ENCODE measurements around the gene MOCS2. TPM values are rescaled to one million over a fixed set of nuclear protein-coding genes. Genes with fewer than 3 reads are reported as not detected.

Gene MOCS2
- total and polyA plus RNA-seq, 8 donors: 11.4 to 37.6 (median 18.3) TPM

GRCh38 chr5:53083927-53084326, 25.6 kb downstream of the MOCS2 start:
- TF ChIP-seq CTCF (IDR thresholded peaks at IDR 0.05): no peak
- no peak overlapping the region for H3K4me3 ChIP-seq
- no peaks in the 10 kb centered on the region for H3K27me3 ChIP-seq
- intact Hi-C loops (cut with DNase I): loop anchor here in 1 of 3 donors (10.0 kb wide), 1 partner anchor 129 kb away; no protein-coding TSS in a partner anchor
- no peaks in the 10 kb centered on the region for H3K36me3 ChIP-seq
- no peak for ATAC-seq
- H3K9me3 ChIP-seq: no peaks in the 10 kb centered on the region
- FAIRE-seq: no peak
- no peaks in the 10 kb centered on the region for H3K4me1 ChIP-seq
- H3K27ac ChIP-seq: no peak overlapping the region
- DNase-seq: no peak

- intact Hi-C loops (cut with DNase I): loop anchor here in 1 of 3 donors (10.0 kb wide), 1 partner anchor 125 kb away; no protein-coding TSS in a partner anchor
- DNase-seq (no peak), ATAC-seq (no peak), FAIRE-seq (no peak)
- WGBS, 2 donors: 77 to 84% methylated on average over 4 of the region's 4 CpGs
- Histone ChIP-seq H3K4me1 (no peaks in the 10 kb centered on the region), H3K9me3 (no peaks in the 10 kb centered on the region), H3K4me3 (no peak overlapping the region), H3K27me3 (no peaks in the 10 kb centered on the region), H3K27ac (no peak overlapping the region), H3K36me3 (no peaks in the 10 kb centered on the region)
- TF ChIP-seq CTCF (IDR thresholded peaks at IDR 0.05): no peak
Measured at GRCh38 chr5:53080271-53080670, 29.3 kb downstream of the MOCS2 start.

- intact Hi-C loops (cut with DNase I): no loop called here
- Histone ChIP-seq H3K9me3 (no peaks in the 10 kb centered on the region), H3K36me3 (no peaks in the 10 kb centered on the region), H3K4me1 (no peaks in the 10 kb centered on the region), H3K4me3 (no peak overlapping the region), H3K27me3 (no peaks in the 10 kb centered on the region), H3K27ac (no peak overlapping the region)
- 80 to 82% methylated on average over 2 of the region's 2 CpGs for whole genome bisulfite sequencing, 2 donors
- FAIRE-seq: no peak
- no peak for TF ChIP-seq CTCF (IDR thresholded peaks at IDR 0.05)
- DNase-seq: no peak
- no peak for ATAC-seq
Measured at GRCh38 chr5:53076014-53076583, 33.5 kb downstream of the MOCS2 start.

- no peaks in the 10 kb centered on the region for H3K36me3 ChIP-seq
- H3K27ac ChIP-seq: no peak overlapping the region
- no peak for ATAC-seq
- FAIRE-seq: no peak
- H3K9me3 ChIP-seq: no peaks in the 10 kb centered on the region
- no peak overlapping the region for H3K4me3 ChIP-seq
- 65 to 72% methylated on average over 2 of the region's 2 CpGs for WGBS, 2 donors
- no peak for TF ChIP-seq CTCF (IDR thresholded peaks at IDR 0.05)
- DNase-seq: no peak
- H3K4me1 ChIP-seq: no peaks in the 10 kb centered on the region
- intact Hi-C loops (cut with DNase I): no loop called here
- no peaks in the 10 kb centered on the region for H3K27me3 ChIP-seq
Measured at GRCh38 chr5:53073348-53073747, 36.2 kb downstream of the MOCS2 start.

GRCh38 chr5:53071738-53072137, 37.8 kb downstream of the MOCS2 start:
- no peak for FAIRE-seq
- Histone ChIP-seq H3K4me3 (no peak overlapping the region), H3K4me1 (no peaks in the 10 kb centered on the region), H3K36me3 (no peaks in the 10 kb centered on the region), H3K27ac (no peak overlapping the region), H3K27me3 (no peaks in the 10 kb centered on the region), H3K9me3 (no peaks in the 10 kb centered on the region)
- WGBS, 2 donors: 68 to 73% methylated on average over 2 of the region's 2 CpGs
- ATAC-seq: no peak
- intact Hi-C loops (cut with DNase I): no loop called here
- no peak for DNase-seq
- no peak for TF ChIP-seq CTCF (IDR thresholded peaks at IDR 0.05)

Data from pancreas (tissue), 10 donors.